Keratinocyte (primary cell): ENCODE measurements around the gene CNTNAP5.

Experiments used
- EZH2 ChIP-seq: IDR thresholded peaks from one replicate; pipeline ENCODE4 v1.6.1; 2012; ENCODE audit warnings: inconsistent platforms, mild to moderate bottlenecking, low read length, moderate library complexity
- TF ChIP-seq, protein P1 (sequence below), 3 experiments: IDR thresholded peaks in 1 of 3; conservative IDR thresholded peaks in 1 of 3; optimal IDR thresholded peaks in 1 of 3; 2 replicates in 2 of 3; 3 replicates in 1 of 3; pipeline versions ENCODE3 to v1.5.1; 2011; ENCODE audit warnings: low read length in 3 of 3, mild to moderate bottlenecking in 3 of 3, moderate library complexity in 2 of 3, control low read depth in 1 of 3, inconsistent platforms in 1 of 3; ENCODE audit not compliant: insufficient read depth in 2 of 3; ENCODE audit errors: extremely low read depth in 1 of 3

DNA sequence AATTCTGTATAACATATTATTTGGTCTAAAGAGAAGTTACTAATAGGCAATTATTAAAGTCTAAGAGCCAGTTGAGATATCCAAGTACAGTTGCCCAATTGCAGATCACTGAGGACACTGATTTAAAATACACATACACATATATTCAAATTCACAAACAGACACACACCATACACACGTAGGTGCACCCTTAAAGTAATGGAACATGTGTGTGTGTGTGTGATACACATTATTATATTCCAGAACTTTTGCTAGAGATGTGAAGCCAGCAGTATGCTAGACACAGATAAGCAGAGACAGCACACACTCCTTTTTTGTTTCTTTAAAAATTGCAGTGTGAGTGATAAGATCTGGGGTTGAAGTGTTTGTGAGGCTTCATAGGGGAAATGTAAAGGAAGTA lies 292.5 kb downstream of the CNTNAP5 start:
- TF ChIP-seq EZH2, result no peak
- TF ChIP-seq, protein P1, sequence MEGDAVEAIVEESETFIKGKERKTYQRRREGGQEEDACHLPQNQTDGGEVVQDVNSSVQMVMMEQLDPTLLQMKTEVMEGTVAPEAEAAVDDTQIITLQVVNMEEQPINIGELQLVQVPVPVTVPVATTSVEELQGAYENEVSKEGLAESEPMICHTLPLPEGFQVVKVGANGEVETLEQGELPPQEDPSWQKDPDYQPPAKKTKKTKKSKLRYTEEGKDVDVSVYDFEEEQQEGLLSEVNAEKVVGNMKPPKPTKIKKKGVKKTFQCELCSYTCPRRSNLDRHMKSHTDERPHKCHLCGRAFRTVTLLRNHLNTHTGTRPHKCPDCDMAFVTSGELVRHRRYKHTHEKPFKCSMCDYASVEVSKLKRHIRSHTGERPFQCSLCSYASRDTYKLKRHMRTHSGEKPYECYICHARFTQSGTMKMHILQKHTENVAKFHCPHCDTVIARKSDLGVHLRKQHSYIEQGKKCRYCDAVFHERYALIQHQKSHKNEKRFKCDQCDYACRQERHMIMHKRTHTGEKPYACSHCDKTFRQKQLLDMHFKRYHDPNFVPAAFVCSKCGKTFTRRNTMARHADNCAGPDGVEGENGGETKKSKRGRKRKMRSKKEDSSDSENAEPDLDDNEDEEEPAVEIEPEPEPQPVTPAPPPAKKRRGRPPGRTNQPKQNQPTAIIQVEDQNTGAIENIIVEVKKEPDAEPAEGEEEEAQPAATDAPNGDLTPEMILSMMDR (optimal IDR thresholded peaks at IDR 0.05 in 1 of 3, IDR thresholded peaks at IDR 0.05 in 1 of 3, conservative IDR thresholded peaks at IDR 0.05 in 1 of 3; ENCODE audit: extremely low read depth in 1 of 3, insufficient read depth in 2 of 3, low read length in 3 of 3), result no peak
